Measurements from ENCODE around the gene CUX1. TPM values are rescaled to one million over a fixed set of nuclear protein-coding genes. Genes with fewer than 3 reads are reported as not detected.

Gene CUX1
- total RNA-seq, 4 donors from 2014 or later, result 42.8 to 59.0 (median 47.4) TPM

DNA sequence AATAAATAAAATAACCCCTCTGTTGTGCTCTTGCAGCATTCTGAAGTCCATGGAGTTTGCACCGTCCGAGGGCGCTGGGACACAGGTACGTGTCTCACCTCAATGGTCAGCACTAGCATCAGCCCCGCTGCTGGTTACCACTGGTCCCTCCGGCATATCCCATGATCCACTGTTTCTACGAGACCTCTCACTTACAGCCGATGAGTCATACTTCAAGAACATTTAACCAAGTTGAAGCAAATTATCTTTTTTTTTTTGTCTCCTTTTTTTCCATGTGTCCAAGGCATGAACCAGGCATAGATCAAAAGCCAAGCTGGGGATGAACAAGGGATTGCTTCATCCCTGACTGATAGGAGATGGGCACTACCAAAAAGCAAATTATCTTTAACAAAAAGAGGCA, 376.4 kb downstream of the CUX1 start:
- TF ChIP-seq, protein P1, sequence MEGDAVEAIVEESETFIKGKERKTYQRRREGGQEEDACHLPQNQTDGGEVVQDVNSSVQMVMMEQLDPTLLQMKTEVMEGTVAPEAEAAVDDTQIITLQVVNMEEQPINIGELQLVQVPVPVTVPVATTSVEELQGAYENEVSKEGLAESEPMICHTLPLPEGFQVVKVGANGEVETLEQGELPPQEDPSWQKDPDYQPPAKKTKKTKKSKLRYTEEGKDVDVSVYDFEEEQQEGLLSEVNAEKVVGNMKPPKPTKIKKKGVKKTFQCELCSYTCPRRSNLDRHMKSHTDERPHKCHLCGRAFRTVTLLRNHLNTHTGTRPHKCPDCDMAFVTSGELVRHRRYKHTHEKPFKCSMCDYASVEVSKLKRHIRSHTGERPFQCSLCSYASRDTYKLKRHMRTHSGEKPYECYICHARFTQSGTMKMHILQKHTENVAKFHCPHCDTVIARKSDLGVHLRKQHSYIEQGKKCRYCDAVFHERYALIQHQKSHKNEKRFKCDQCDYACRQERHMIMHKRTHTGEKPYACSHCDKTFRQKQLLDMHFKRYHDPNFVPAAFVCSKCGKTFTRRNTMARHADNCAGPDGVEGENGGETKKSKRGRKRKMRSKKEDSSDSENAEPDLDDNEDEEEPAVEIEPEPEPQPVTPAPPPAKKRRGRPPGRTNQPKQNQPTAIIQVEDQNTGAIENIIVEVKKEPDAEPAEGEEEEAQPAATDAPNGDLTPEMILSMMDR (IDR thresholded peaks at IDR 0.05; ENCODE audit: low read depth), result no peak

DNA sequence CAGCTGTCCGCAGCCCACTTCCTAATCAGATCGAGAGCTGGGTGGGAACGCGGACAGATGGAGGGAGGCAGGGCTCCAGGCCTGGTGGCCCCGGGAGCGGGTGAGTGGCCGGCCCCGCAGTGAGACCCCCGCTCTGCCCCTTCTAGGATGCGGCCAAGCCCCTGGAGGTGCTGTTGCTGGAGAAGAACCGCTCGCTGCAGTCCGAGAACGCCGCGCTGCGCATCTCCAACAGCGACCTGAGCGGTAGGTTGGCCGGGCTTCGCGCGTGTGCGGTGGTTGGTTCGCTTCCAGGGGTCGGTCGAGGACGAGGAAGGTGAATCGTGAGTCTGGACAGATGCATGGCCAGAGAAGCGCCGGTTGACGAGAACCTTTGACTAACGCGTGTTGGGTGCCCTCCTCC, 377.9 kb downstream of the CUX1 start:
- TF ChIP-seq, protein P1 (IDR thresholded peaks at IDR 0.05; ENCODE audit: low read depth), result no peak

DNA sequence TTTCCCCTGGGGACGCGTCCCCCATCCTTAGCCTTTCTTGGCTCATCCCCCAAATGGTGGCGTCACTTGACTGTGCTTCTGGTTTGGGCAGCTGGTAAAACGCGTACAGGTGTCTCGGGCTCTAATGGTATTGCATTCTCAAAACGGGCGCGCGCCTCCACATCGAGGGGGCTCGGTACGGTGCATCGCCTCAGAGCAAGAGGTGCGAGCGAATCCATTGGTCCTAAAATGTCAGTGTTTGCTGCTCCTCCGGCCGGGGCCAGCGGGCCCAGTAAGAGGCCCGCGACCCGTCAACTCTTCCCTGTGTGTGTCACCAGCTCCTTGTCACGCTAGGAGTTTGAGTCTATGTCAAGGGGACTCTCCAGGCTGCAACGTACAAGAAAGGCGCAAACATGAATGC, 378.6 kb downstream of the CUX1 start:
- TF ChIP-seq, protein P1 (IDR thresholded peaks at IDR 0.05; ENCODE audit: low read depth), result no peak

DNA sequence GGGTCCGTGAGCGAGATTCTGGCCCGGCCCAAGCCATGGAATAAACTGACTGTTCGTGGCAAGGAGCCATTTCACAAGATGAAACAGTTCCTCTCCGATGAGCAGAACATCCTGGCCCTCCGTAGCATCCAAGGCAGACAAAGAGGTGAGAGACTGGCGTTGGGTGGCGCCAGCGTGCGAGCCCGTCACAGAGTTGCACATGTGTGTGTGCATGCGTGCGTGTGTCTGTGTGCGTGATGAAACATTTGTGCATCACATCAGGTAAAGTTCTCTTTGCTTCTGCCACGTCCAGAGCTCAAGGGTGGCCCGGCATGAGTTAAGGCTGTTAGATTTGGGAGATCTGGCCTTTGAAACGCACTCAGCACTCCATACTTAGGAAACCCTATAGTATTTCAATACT, 379.7 kb downstream of the CUX1 start:
- TF ChIP-seq, protein P1 (IDR thresholded peaks at IDR 0.05; ENCODE audit: low read depth), result no peak

DNA sequence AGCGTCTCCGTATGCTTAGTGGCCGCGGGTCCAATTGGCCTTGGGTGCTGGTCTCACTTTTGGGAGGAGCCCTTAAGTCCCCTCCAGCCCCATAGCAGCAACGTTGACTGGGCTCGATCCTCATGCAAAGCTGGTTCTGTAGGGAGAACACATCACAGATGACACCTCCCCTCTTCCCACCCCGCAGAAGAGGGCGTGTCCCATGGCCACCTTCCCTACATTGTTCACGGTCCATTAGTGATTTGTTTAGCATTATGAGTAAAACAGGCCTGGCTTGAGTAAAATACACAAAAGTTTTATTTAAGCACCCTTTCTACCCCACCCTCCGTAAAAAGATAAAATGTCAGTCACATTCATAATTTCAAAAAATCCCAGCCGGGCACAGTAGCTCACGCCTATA, 380.2 kb downstream of the CUX1 start:
- TF ChIP-seq, protein P1 (IDR thresholded peaks at IDR 0.05; ENCODE audit: low read depth), result no peak

DNA sequence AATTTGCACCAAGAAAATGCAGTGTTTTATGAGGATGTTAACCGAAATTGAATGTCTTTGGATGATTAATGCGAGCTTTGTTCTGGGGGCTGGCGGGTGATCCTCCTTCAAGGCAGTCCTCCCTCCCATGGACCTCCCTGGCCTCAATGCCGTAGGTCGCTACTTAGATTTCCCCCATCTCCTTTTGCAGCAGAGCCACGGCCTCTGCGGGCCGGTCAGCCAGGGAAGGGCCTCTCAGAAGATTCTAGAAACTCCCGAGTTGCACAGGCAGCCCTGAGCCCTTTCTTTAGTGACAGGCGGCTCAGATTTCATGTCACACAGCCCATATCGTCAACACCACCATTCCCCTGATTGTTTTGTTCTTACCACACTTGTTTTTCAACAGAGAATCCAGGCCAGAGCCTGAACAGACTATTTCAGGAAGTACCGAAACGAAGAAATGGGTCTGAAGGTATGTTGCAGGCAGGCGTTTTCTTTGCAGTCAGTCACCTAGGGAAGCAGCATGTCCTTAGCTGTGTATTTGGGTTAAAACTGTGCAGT, 381.1 kb downstream of the CUX1 start:
- TF ChIP-seq, protein P1 (IDR thresholded peaks at IDR 0.05; ENCODE audit: low read depth), result no peak

DNA sequence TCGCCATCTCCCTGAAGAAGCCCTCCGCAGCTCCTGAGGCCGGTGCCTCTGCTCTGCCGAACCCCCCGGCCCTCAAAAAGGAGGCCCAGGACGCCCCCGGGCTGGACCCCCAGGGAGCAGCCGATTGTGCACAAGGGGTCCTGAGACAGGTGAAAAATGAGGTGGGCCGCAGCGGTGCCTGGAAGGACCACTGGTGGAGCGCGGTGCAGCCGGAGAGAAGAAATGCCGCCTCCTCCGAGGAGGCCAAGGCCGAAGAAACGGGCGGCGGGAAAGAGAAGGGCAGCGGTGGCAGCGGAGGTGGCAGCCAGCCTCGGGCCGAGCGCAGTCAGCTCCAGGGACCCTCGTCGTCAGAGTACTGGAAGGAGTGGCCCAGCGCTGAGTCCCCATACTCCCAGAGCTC, 384.1 kb downstream of the CUX1 start:
- TF ChIP-seq, protein P1 (IDR thresholded peaks at IDR 0.05; ENCODE audit: low read depth), result no peak

Measured in subcutaneous adipose tissue (tissue), 4 donors.